CD4-positive, alpha-beta T cell treated with Interleukin-6 at 100 ng/mL for 8 hours (primary cell): ENCODE results near the gene EME2.
"Not testable (repeated sequence)": the region's sequence is repeated elsewhere in the genome, so short reads cannot be mapped to it uniquely, and the experiment has no call there.

Source experiments
- DNase-seq: peaks from one replicate; pipeline ENCODE4 v3.0.0-alpha.2; 2020; ENCODE audit warnings: mixed read lengths, low spot score

EME2 gene, protein sequence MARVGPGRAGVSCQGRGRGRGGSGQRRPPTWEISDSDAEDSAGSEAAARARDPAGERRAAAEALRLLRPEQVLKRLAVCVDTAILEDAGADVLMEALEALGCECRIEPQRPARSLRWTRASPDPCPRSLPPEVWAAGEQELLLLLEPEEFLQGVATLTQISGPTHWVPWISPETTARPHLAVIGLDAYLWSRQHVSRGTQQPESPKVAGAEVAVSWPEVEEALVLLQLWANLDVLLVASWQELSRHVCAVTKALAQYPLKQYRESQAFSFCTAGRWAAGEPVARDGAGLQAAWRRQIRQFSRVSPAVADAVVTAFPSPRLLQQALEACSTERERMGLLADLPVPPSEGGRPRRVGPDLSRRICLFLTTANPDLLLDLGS

DNA sequence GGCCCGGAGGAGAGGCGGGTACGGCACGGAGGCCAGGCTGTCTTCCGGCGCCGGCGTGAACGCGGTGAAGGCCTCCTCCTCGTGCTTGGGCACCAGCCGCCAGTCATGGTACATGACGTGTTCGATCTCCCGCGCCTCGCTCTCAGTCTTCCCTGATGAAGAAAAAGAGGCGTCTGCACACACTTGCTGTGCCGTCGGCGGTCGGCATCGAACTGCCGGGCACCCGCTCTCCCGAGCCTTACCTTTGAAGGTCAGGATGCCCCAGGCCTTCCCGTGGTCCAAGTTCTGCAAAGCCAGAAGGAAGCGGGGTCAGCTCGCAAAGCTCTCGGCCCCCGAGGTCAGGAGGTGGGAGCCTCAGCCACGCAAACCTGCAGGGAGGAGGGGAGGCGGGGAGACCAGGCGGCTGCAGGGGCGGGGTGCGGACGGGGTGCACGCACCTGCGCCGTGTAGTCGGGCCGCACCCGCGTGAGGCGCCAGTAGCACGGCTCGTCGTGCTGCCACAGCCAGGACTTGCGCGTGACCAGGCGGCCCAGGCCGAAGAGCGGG, at the start of gene EME2:
EME2 (plus strand) TSS at position 449 of the 546 bp plus-strand sequence. CDS start 418 bp downstream, outside the sequence.
- DNase-seq: peak; percentile 33

DNA sequence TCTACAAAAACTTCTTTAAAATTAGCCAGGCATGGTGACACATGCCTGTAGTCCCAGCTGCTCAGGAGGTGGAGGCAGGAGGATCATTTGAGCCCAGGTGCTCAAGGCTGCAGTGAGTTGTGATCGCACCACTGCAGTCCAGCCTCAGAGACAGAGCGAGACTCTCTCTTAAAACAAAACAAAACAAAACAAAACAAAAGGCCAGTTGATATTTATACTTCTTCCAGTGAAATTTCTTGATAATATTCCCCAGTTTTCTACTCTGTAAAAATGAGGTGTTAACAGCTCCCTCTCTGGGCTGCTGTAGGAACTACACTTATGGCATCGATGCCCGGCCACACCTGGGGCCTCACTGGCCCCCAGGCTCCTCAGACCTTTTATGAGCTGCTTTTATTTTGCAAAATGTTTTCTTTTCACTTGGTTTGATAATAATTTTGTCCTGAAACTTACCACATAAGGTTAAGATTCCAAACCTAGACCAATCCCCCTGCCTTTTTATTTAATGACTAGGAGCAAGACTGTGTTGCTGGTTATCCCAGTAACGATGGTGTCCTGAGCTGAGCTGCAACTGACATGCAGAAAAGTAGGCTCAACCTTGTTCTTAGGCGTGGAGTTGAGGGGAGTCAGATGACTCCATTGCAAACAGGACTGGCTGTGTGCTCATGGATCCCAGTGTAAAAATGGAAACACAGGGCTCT, 49.0 kb upstream of the EME2 start:
- peak; percentile 30 for DNase-seq

DNA sequence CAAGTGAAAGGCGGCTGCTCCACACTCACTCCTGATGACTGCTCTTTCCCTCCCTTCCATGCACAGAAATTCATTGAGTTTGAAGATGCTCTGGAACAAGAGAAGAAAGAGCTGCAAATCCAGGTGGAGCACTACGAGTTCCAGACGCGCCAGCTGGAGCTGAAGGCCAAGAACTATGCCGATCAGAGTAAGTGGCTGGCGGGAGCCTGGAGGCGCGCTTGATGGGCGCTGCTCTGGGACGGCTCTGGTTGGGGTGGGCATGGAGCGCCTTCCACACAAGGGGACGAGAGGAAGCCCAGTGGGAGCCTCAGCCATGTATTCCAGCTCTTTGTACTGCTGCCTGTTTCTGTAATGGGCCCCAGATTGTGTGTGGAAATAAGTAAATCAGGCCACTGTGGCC, 48.1 kb upstream of the EME2 start:
- DNase-seq: no peak

DNA sequence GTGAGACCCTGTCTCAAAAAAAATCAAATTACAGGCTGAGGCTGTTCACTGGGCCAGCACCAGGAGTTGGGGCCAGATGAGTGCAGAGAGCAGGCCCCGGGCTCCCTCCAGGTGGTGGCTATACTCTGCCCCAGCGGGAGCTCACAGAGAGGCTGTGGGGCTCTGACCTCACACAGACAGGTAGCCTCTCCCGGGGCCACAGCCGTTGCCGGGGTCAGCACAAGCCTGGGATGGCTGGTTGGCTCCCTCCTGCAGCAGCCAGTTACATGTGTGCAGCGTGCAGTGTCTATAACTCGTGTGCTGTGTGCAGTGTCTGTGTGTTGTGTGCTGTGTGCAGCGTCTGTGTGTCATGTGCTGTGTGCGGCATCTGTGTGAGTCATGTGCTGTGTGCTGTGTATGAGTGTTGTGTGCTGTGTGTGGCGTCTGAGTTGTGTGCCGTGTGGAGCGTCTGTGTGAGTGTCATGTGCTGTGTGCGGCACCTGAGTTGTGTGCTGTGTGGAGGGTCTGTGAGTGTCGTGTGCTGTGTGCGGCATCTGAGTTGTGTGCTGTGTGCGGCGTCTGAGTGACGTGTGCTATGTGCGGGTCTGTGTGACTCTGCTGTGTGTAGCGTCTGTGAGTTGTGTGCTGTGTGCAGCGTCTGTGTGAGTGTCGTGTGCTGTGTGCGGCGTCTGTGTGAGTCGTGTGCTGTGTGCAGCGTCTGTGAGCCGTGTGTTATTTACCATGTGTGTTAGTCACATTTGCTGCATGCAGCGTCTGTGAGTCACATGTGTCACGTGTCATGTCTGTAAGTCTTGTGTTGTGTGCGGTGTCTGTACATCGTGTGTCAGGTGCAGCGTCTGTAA, 45.7 kb upstream of the EME2 start:
- no peak for DNase-seq

DNA sequence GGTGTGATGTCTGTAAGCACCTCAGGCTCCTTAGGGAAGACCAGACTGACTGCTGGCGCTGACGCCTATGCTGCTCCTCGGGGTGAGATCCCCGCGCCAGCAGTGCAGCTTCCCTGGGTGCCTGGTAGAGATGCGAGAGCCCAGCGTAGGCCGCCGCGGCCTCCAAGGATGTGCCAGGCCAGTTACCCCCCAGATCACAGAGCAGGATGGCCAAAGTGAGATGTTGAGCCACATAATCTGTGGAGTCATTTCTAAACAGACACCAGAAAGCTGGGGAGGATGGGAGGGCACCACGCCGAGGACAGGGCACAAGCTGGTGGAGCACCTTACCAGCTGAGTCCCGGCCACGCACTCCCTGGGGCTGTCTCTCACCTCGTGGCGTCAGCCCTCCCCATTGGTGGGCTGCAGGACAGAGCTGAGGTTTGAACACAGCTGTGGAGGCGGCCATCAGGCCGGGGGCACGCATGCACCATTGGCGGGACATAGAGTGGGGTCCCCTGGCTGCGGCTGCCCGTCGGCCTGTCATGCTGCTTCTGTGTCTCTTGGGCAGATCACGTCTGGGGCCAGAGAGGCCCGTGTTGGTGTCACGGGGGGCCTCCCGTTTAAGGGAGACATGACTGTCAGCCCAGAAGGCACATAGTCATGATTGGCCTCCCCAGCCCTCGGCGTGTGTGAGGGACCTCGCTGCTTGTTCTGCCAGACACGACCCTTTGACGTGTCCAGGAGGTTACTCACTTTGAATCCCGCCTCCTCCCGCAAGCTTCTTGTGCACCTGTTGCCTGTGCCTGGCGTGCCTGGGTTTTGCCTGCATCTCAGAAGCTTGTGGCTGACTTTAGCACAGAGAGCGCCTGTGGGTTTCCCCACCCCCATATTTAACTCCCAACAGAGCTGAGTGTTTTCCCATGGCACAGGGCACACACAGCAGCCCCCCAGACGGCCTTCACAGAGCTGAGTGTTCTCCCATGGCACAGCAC, 44.7 kb upstream of the EME2 start:
- DNase-seq: no peak

DNA sequence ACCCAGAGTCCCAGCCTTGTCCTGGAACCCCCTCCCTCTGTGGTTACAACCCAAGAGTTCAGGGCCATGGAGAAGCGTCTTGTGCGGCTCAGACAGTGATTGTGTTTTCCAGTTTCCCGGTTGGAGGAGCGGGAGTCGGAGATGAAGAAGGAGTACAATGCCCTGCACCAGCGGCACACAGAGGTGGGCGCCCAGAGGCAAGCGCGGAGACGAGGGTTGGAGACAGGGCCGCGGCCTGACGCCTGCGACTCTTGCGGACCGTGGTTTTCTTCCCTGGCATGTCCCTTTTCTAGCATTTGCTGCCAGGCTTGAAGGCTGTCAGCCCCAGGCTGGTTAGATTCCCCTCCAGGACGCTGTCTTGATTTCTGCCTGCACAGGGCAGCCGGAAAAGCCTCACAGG, 43.6 kb upstream of the EME2 start:
- DNase-seq: no peak

DNA sequence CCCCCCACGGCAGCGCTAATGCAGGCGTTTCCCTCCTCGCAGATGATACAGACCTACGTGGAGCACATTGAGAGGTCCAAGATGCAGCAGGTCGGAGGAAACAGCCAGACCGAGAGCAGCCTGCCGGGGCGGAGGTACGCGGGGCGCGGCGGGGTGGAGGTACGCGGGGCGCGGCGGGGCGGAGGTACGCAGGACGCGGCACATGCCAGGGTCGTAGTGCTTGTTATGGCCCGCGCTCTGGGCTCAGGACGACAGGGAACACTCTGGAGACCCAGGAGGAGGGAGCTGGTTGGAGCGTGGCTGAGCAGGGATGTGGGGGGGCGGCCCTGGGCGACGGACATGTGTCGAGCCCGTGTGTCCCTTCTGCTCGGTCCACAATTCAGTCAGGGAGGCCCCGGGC, 43.2 kb upstream of the EME2 start:
- DNase-seq: no peak

DNA sequence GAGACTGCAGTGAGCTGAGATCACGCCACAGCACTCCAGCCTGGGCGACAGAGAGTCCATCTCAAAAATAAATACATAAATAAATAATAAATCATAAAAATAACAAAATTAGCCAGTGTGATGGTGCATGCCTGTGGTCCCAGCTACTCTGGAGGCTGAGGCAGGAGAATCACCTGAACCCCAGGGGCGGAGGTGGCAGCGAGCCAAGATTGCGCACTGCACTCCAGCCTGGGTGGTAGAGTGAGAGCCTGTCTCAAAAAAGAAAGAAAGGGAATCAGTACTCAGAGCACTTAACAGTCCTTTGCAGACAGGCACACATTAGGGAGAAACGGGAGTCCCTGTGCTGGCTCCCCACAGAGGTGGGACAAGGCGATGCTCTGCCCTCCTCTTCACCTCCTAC, 41.5 kb upstream of the EME2 start:
- DNase-seq: no peak

DNA sequence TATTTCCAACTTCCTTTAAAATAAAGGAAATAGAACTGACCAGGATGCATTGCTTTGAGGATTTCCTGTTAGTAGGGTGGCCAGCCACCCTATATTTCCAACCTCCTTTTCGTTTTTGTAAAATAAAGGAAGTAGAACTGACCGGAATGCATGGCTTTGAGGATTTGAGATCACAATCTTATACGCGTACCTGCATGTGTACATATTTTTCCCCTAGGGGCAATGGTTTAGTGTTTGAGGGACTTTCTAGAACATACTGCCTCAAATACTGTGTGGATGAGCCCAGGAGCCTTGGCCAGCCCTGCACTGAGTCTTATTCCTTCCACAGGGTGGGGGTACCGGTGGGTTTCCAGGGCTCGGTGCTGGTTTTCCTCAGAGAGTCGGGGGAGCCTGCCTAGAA, 41.0 kb upstream of the EME2 start:
- no peak for DNase-seq

DNA sequence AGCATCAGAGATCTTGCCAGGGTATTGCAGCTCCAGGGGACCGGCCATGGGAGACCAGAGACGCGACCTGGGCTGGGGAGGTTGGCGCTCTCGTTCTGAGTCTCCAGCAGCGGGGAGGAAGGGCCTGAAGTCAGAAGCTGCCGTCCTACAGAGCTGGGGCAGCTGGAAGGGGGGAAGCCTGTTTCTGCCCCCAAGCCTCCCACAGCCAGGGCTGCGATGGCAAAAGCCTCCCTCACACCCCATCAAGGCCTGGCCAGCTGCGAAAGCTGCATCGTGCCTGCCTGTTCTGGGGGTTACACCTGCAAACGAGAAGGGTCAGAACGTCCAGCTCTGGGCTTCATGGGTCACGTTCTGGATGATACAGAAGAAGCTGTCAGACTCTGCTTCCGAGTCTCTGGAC, 40.5 kb upstream of the EME2 start:
- DNase-seq: no peak

DNA sequence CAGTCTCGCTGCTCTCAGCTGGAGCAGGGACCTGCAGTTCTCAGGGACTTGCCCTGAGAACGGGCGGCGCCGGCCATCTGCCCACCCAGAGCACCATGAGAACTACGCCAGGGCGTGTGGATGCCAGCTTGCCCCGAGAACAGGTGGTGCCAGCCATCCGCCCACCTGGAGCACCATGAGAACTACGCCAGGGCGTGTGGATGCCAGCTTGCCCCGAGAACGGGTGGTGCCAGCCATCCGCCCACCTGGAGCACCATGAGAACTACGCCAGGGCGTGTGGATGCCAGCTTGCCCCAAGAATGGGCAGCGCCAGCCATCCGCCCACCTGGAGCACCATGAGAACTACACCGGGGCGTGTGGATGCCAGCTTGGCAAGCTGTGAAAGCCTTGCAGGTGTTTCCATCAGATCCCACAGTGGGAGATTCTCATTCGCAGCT, 40.0 kb upstream of the EME2 start:
- DNase-seq: not testable (repeated sequence)

DNA sequence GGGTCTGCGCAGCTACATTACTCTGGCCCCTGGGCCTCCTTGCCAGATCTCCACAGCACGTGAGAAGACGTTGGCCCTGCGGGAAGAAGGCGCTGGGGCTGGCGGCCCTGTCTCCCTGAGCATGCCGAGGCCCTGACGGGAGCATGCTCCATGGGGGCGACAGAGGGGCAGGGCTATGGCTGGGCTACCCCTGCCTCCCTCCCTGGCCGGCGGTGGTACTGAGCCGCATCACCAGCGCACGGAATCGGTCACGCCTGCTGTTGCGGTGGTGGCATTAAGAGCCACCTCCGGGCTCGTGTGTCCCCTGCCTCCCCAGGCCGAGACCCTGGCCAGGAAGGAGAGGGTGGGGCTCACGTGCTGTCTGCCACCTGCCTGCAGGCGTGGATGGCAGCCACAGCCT, 38.5 kb upstream of the EME2 start:
- no peak for DNase-seq

DNA sequence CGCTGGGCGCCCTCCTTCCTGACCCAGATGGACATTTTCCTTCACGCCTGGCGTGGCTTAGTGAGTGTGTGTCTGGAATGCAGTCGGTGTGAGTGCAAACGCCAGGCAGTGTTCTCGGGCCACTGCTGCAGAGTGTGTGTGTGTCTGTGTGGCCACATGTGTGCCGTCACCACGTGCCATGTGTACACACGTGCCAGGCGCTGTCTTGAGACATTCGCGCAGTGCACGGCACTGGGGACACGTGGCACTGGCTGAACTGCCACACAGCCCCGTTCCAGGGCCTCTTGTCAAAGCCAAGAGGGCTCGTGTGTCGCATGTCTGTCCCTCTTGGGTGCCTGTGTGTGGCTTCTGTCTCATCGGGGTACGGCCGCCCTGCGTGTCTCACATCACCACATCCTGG, 37.8 kb upstream of the EME2 start:
- no peak for DNase-seq

DNA sequence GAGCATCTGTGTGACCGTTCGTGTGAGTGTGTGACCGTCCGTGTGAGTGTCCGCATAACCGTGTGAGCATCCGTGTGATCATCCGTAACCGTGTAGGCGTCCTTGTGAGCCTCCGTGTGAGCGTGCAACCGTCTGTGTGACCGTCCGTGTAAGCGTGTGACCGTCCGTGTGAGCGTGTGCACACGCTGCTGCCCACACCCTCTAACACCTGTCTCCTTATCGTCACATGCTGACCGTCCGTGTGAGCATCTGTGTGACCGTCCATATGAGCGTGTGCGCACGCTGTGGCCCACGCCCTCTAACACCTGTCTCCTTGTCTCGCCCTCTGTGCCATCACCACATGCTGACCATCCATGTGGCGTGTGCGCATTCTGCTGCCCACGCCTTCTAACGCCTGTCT, 32.4 kb upstream of the EME2 start:
- no peak for DNase-seq

DNA sequence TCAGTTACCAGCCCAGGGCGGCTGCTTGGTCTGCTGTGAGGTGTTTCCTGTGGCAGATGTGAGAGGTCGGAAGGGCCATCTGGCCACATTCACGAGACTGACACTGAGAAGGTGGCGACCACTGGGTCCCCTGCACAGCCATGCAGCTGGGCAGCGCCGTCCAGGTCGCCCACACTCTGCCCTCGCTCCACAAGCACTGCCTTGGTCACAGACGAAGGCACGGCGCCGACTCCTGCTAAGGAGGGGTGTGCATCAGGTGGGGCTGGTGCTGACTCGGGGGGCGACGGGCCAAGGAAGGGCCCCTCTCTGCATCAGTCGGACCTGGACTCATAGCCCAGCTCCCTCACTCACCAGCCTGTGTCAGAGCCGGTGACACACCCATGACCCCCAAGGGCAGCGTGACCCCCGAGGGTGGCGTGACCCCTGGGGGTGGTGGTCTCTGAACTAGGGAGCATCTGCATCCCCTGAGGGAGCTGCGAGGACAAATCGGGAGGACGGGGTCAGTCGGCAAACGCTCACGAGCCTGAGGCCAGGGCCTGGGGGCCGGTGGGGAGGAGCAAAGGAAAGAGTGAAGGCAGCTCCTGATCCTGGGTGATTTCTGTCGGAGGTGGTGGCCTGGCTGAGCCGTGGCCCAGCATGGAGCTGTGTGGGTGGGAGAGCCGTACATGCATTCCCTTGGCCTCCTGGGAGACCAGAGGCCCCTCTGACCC, 31.7 kb upstream of the EME2 start:
- DNase-seq: no peak

DNA sequence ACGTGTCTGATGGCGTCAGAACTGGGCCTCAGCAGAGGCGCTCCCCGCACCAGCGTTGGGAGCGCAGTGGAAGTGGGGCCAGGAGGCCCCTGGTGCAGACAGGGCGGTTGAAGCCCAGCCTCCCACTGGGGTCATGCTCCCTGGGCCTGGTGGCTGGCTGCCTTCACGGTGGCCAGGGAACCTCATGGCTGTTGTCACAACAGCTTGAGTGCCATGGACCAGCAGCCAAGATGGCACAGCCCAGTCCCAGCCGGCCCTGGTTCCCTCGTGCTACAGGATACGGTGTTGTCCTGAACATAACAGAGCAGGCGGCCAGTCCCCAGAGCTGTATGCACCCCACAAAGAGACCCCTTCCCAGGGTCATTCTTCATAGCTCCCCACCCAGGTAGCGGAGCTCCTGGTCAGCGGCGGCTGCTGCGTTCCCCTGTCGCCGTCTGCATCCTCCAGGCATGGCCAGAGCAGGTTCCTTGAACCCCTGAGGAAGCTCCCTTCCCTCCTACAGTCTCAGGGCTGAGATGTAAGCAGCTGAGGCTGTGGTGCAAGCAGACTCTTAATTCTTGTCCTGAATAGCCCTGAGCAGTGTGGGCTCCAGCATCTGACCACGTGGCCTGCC, 31.0 kb upstream of the EME2 start:
- DNase-seq: no peak

DNA sequence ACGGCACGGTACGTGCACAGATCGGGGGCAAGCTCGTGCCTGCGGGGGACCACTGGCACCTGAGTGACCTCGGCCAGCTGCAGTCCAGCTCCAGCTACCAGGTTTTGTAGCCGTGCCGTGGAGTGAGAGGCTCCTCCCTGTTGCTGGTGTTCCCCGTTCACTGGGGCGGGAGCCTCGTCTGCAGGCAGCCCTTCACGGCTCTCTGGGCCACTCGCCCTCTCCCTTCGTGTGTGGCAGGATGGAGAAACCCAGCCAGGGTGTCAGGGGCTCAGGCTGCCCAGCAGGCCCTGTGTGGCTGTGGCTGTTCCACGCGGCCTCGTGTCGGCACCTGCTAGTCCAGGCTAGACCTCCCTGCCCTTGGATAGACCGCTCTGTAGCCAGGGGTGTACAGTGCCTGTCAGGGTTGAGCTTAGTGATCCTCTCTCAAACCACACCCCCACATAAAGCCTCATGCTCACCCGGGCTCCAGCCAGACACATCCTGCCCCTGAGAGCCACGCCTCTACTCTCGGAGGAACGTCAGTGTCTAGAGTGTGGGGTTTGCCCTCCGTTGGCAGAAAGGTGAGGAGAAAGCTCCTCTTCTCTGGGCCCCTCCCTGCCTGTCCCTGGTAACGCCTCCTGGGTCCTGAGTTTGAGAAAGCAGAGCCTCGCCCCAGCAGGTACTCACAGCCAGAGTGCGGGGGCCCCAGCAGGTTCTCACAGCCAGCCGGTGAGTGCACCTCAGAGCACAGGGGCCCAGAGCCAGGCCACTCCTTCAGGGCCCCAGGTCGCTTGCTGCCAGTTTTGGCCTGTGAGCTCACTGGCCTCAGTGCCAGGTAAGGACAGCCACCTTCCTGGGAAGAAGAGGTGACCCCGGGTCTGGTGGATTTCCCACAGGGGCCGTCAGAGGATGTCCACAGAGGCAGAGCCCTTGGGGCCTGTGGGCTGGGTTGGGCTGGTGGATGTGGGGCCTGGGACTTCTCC, 29.0 kb upstream of the EME2 start:
- DNase-seq: no peak

DNA sequence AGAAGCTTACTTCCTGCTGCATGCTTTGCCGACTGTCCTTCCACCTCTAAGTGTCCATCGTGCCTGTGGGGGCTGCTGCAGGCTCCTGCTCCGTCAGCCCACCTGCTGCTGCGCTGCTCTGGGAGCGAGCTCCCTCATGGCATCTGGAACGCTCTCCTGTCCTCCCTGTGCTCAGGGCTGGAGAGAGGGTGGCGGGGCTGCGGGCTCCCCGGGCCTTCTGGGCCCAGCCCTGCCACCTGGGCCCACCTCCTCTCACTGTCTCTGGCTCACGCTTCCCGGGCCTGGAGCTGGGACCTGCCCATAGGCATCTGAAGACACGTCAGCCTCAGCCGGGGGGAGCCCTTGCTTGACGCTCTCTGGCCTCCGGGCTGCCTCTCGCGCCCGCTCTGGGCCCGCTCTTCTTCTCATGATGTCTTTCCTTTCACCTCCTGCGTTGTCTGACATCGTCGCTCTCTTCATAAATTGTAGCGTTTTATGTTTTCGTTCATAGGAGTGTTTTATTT, 28.2 kb upstream of the EME2 start:
- no peak for DNase-seq
